ENCODE results near the gene MGAT5.

MGAT5 gene

GRCh38 chr2:134459706-134460406, 206.0 kb downstream of the MGAT5 start:
- Histone ChIP-seq H3K4me1 (ENCODE audit: control insufficient read depth, insufficient read depth, low read length) (no peaks in the 10 kb centered on the region), H3K27ac (ENCODE audit: low read length) (no peak overlapping the region)

GRCh38 chr2:134460583-134460998, 206.7 kb downstream of the MGAT5 start:
- Histone ChIP-seq H3K4me3 (ENCODE audit: low read length) (no peak overlapping the region), H3K36me3 (ENCODE audit: control insufficient read depth, insufficient read depth, low read length) (no peaks in the 10 kb centered on the region), H3K4me1 (ENCODE audit: control insufficient read depth, insufficient read depth, low read length) (no peaks in the 10 kb centered on the region), H3K9me3 (ENCODE audit: control insufficient read depth, insufficient read depth, low read length) (no peaks in the 10 kb centered on the region), H3K27me3 (ENCODE audit: control insufficient read depth, insufficient read depth, low read length) (no peaks in the 10 kb centered on the region), H3K27ac (ENCODE audit: low read length) (no peak overlapping the region)
- DNase-seq (ENCODE audit: low read depth, low spot score): peak; percentile 66
- WGBS (ENCODE audit: insufficient coverage, insufficient read length): no CpG with 5 or more reads among the region's 8 CpGs

More at GRCh38 chr2:134459706-134460406, 206.0 kb downstream of the MGAT5 start:
- no peaks in the 10 kb centered on the region for H3K36me3 ChIP-seq (ENCODE audit: control insufficient read depth, insufficient read depth, low read length)
- no CpG with 5 or more reads among the region's 11 CpGs for WGBS (ENCODE audit: insufficient coverage, insufficient read length)
- no peak overlapping the region for H3K4me3 ChIP-seq (ENCODE audit: low read length)
- H3K27me3 ChIP-seq (ENCODE audit: control insufficient read depth, insufficient read depth, low read length): no peaks in the 10 kb centered on the region
- H3K9me3 ChIP-seq (ENCODE audit: control insufficient read depth, insufficient read depth, low read length): no peaks in the 10 kb centered on the region
- no peak for DNase-seq (ENCODE audit: low read depth, low spot score)

GRCh38 chr2:134461511-134461910, 207.6 kb downstream of the MGAT5 start:
- DNase-seq (ENCODE audit: low read depth, low spot score): no peak

GRCh38 chr2:134462275-134462674, 208.4 kb downstream of the MGAT5 start:
- WGBS (ENCODE audit: insufficient coverage, insufficient read length): no CpG with 5 or more reads among the region's 6 CpGs

More at GRCh38 chr2:134461511-134461910, 207.6 kb downstream of the MGAT5 start:
- Histone ChIP-seq H3K36me3 (ENCODE audit: control insufficient read depth, insufficient read depth, low read length) (no peaks in the 10 kb centered on the region), H3K4me3 (ENCODE audit: low read length) (no peak overlapping the region), H3K9me3 (ENCODE audit: control insufficient read depth, insufficient read depth, low read length) (no peaks in the 10 kb centered on the region), H3K4me1 (ENCODE audit: control insufficient read depth, insufficient read depth, low read length) (no peaks in the 10 kb centered on the region), H3K27me3 (ENCODE audit: control insufficient read depth, insufficient read depth, low read length) (no peaks in the 10 kb centered on the region), H3K27ac (ENCODE audit: low read length) (no peak overlapping the region)
- no CpG with 5 or more reads among the region's 6 CpGs for WGBS (ENCODE audit: insufficient coverage, insufficient read length)

GRCh38 chr2:134462791-134463698, 209.2 kb downstream of the MGAT5 start:
- Histone ChIP-seq H3K27me3 (ENCODE audit: control insufficient read depth, insufficient read depth, low read length) (no peaks in the 10 kb centered on the region), H3K4me3 (ENCODE audit: low read length) (no peak overlapping the region), H3K36me3 (ENCODE audit: control insufficient read depth, insufficient read depth, low read length) (no peaks in the 10 kb centered on the region), H3K4me1 (ENCODE audit: control insufficient read depth, insufficient read depth, low read length) (no peaks in the 10 kb centered on the region), H3K27ac (ENCODE audit: low read length) (no peak overlapping the region), H3K9me3 (ENCODE audit: control insufficient read depth, insufficient read depth, low read length) (no peaks in the 10 kb centered on the region)
- WGBS (ENCODE audit: insufficient coverage, insufficient read length): no CpG with 5 or more reads among the region's 11 CpGs
- DNase-seq (ENCODE audit: low read depth, low spot score): no peak

More at GRCh38 chr2:134462275-134462674, 208.4 kb downstream of the MGAT5 start:
- Histone ChIP-seq H3K27me3 (ENCODE audit: control insufficient read depth, insufficient read depth, low read length) (no peaks in the 10 kb centered on the region), H3K4me1 (ENCODE audit: control insufficient read depth, insufficient read depth, low read length) (no peaks in the 10 kb centered on the region), H3K4me3 (ENCODE audit: low read length) (no peak overlapping the region), H3K27ac (ENCODE audit: low read length) (no peak overlapping the region), H3K36me3 (ENCODE audit: control insufficient read depth, insufficient read depth, low read length) (no peaks in the 10 kb centered on the region), H3K9me3 (ENCODE audit: control insufficient read depth, insufficient read depth, low read length) (no peaks in the 10 kb centered on the region)
- DNase-seq (ENCODE audit: low read depth, low spot score): no peak

GRCh38 chr2:134463699-134464022, 209.8 kb downstream of the MGAT5 start:
- H3K27ac ChIP-seq (ENCODE audit: low read length): no peak overlapping the region
- WGBS (ENCODE audit: insufficient coverage, insufficient read length): no CpG with 5 or more reads among the region's 7 CpGs
- no peaks in the 10 kb centered on the region for H3K36me3 ChIP-seq (ENCODE audit: control insufficient read depth, insufficient read depth, low read length)
- no peaks in the 10 kb centered on the region for H3K27me3 ChIP-seq (ENCODE audit: control insufficient read depth, insufficient read depth, low read length)
- DNase-seq (ENCODE audit: low read depth, low spot score): no peak
- no peak overlapping the region for H3K4me3 ChIP-seq (ENCODE audit: low read length)
- no peaks in the 10 kb centered on the region for H3K4me1 ChIP-seq (ENCODE audit: control insufficient read depth, insufficient read depth, low read length)
- no peaks in the 10 kb centered on the region for H3K9me3 ChIP-seq (ENCODE audit: control insufficient read depth, insufficient read depth, low read length)

- no peak overlapping the region for H3K27ac ChIP-seq (ENCODE audit: low read length)
- no peaks in the 10 kb centered on the region for H3K36me3 ChIP-seq (ENCODE audit: control insufficient read depth, insufficient read depth, low read length)
- no peak for DNase-seq (ENCODE audit: low read depth, low spot score)
- H3K4me3 ChIP-seq (ENCODE audit: low read length): no peak overlapping the region
- H3K27me3 ChIP-seq (ENCODE audit: control insufficient read depth, insufficient read depth, low read length): no peaks in the 10 kb centered on the region
- no CpG with 5 or more reads among the region's 6 CpGs for WGBS (ENCODE audit: insufficient coverage, insufficient read length)
- H3K4me1 ChIP-seq (ENCODE audit: control insufficient read depth, insufficient read depth, low read length): no peaks in the 10 kb centered on the region
- no peaks in the 10 kb centered on the region for H3K9me3 ChIP-seq (ENCODE audit: control insufficient read depth, insufficient read depth, low read length)
Observed at GRCh38 chr2:134465228-134466105, 211.6 kb downstream of the MGAT5 start.

- peak; percentile 25 for DNase-seq (ENCODE audit: low read depth, low spot score)
Observed at GRCh38 chr2:134466141-134466540, 212.3 kb downstream of the MGAT5 start.

GRCh38 chr2:134468164-134468563, 214.3 kb downstream of the MGAT5 start:
- Histone ChIP-seq H3K4me3 (ENCODE audit: low read length) (no peak overlapping the region), H3K9me3 (ENCODE audit: control insufficient read depth, insufficient read depth, low read length) (no peaks in the 10 kb centered on the region), H3K27ac (ENCODE audit: low read length) (no peak overlapping the region), H3K36me3 (ENCODE audit: control insufficient read depth, insufficient read depth, low read length) (no peaks in the 10 kb centered on the region), H3K4me1 (ENCODE audit: control insufficient read depth, insufficient read depth, low read length) (no peaks in the 10 kb centered on the region), H3K27me3 (ENCODE audit: control insufficient read depth, insufficient read depth, low read length) (no peaks in the 10 kb centered on the region)
- no CpG with 5 or more reads among the region's 2 CpGs for WGBS (ENCODE audit: insufficient coverage, insufficient read length)
- no peak for DNase-seq (ENCODE audit: low read depth, low spot score)

More at GRCh38 chr2:134466141-134466540, 212.3 kb downstream of the MGAT5 start:
- Histone ChIP-seq H3K36me3 (ENCODE audit: control insufficient read depth, insufficient read depth, low read length) (no peaks in the 10 kb centered on the region), H3K27ac (ENCODE audit: low read length) (no peak overlapping the region), H3K27me3 (ENCODE audit: control insufficient read depth, insufficient read depth, low read length) (no peaks in the 10 kb centered on the region), H3K4me1 (ENCODE audit: control insufficient read depth, insufficient read depth, low read length) (no peaks in the 10 kb centered on the region), H3K4me3 (ENCODE audit: low read length) (no peak overlapping the region), H3K9me3 (ENCODE audit: control insufficient read depth, insufficient read depth, low read length) (no peaks in the 10 kb centered on the region)
- WGBS (ENCODE audit: insufficient coverage, insufficient read length): no CpG with 5 or more reads among the region's 3 CpGs

- no peaks in the 10 kb centered on the region for H3K27me3 ChIP-seq (ENCODE audit: control insufficient read depth, insufficient read depth, low read length)
- H3K9me3 ChIP-seq (ENCODE audit: control insufficient read depth, insufficient read depth, low read length): no peaks in the 10 kb centered on the region
- no CpG with 5 or more reads among the region's 12 CpGs for WGBS (ENCODE audit: insufficient coverage, insufficient read length)
- no peak for DNase-seq (ENCODE audit: low read depth, low spot score)
- no peak overlapping the region for H3K27ac ChIP-seq (ENCODE audit: low read length)
- H3K36me3 ChIP-seq (ENCODE audit: control insufficient read depth, insufficient read depth, low read length): no peaks in the 10 kb centered on the region
- H3K4me1 ChIP-seq (ENCODE audit: control insufficient read depth, insufficient read depth, low read length): no peaks in the 10 kb centered on the region
- H3K4me3 ChIP-seq (ENCODE audit: low read length): no peak overlapping the region
Observed at GRCh38 chr2:134468776-134469175, 214.9 kb downstream of the MGAT5 start.
